Measurements from ENCODE around the gene BAZ1A. TPM values are rescaled to one million over a fixed set of nuclear protein-coding genes. Genes with fewer than 3 reads are reported as not detected.

Gene BAZ1A
- total RNA-seq, 1 donor from 2014 or later = 11.2 TPM

- intact Hi-C loops (cut with DNase I) = no loop called here
- H3K36me3 ChIP-seq = peaks cover 17 to 32% of the 10 kb centered on the region in 2 donors
Observed at GRCh38 chr14:34785223-34786006, 89.7 kb downstream of the BAZ1A start.

GRCh38 chr14:34782031-34782430 is 93.1 kb downstream of the BAZ1A start:
- no peak overlapping the region for H3K4me3 ChIP-seq
- peaks cover 17 to 32% of the 10 kb centered on the region in 2 donors for H3K36me3 ChIP-seq
- H3K4me1 ChIP-seq = no peaks in the 10 kb centered on the region
- H3K27me3 ChIP-seq = no peaks in the 10 kb centered on the region
- no peaks in the 10 kb centered on the region for H3K9me3 ChIP-seq
- no peak for TF ChIP-seq CTCF (IDR thresholded peaks at IDR 0.05)
- no peak overlapping the region for H3K27ac ChIP-seq
- intact Hi-C loops (cut with DNase I) = no loop called here
- no peak for DNase-seq (ENCODE audit: low spot score in 2 of 2)

More at GRCh38 chr14:34785223-34786006, 89.7 kb downstream of the BAZ1A start:
- Histone ChIP-seq H3K4me1 (no peaks in the 10 kb centered on the region), H3K27ac (no peak overlapping the region), H3K4me3 (no peak overlapping the region), H3K27me3 (no peaks in the 10 kb centered on the region), H3K9me3 (no peaks in the 10 kb centered on the region)
- TF ChIP-seq CTCF (IDR thresholded peaks at IDR 0.05) = no peak
- DNase-seq (ENCODE audit: low spot score in 2 of 2) = no peak

- H3K4me3 ChIP-seq = no peak overlapping the region
- no peak overlapping the region for H3K27ac ChIP-seq
- intact Hi-C loops (cut with DNase I) = no loop called here
- H3K4me1 ChIP-seq = no peaks in the 10 kb centered on the region
- no peaks in the 10 kb centered on the region for H3K27me3 ChIP-seq
- H3K9me3 ChIP-seq = no peaks in the 10 kb centered on the region
- no peak for DNase-seq (ENCODE audit: low spot score in 2 of 2)
- TF ChIP-seq CTCF (IDR thresholded peaks at IDR 0.05) = no peak
- H3K36me3 ChIP-seq = peaks cover 17 to 35% of the 10 kb centered on the region in 2 donors
Observed at GRCh38 chr14:34781242-34781641, 93.9 kb downstream of the BAZ1A start.

- intact Hi-C loops (cut with DNase I) = no loop called here
- Histone ChIP-seq H3K9me3 (no peaks in the 10 kb centered on the region), H3K4me1 (no peaks in the 10 kb centered on the region), H3K27ac (no peak overlapping the region), H3K4me3 (no peak overlapping the region), H3K36me3 (peaks cover 22 to 38% of the 10 kb centered on the region in 2 donors), H3K27me3 (no peaks in the 10 kb centered on the region)
- no peak for DNase-seq (ENCODE audit: low spot score in 2 of 2)
- TF ChIP-seq CTCF (IDR thresholded peaks at IDR 0.05) = no peak
Observed at GRCh38 chr14:34780646-34781045, 94.5 kb downstream of the BAZ1A start.

- Histone ChIP-seq H3K4me3 (no peak overlapping the region), H3K36me3 (peaks cover 17 to 49% of the 10 kb centered on the region in 2 donors), H3K9me3 (no peaks in the 10 kb centered on the region), H3K27ac (no peak overlapping the region), H3K4me1 (no peaks in the 10 kb centered on the region), H3K27me3 (no peaks in the 10 kb centered on the region)
- TF ChIP-seq CTCF (IDR thresholded peaks at IDR 0.05) = no peak
- DNase-seq (ENCODE audit: low spot score in 2 of 2) = no peak
- intact Hi-C loops (cut with DNase I) = no loop called here
Observed at GRCh38 chr14:34778744-34779143, 96.4 kb downstream of the BAZ1A start.
